ENCODE measurements around the gene GALR2. TPM values are rescaled to one million over a fixed set of nuclear protein-coding genes. Genes with fewer than 3 reads are reported as not detected.
A peak's percentile ranks its signal among the peaks of the same experiment; 100 is the strongest.

The GALR2 gene
- total RNA-seq, 1 donor from 2014 or later, result 3.3 TPM

Small RNA genes within 50 kb of the gene (microRNA-seq; reads per million reads assigned to microRNA genes)
- gene MIR6868 (ENCODE audit: unreplicated experiment), result 7.9 reads per million, percentile 42 among the genes with 10 or more reads in this experiment

Other genes starting within 250 kb of the GALR2 start
- gene UNC13D, start 230.4 kb upstream of the GALR2 start, total RNA-seq (ENCODE audit: unreplicated experiment), result 2.4 TPM
- 111 TPM for gene WBP2, start 219.4 kb upstream of the GALR2 start, total RNA-seq (ENCODE audit: unreplicated experiment)
- 2.1 TPM for gene TRIM47, start 196.2 kb upstream of the GALR2 start, total RNA-seq (ENCODE audit: unreplicated experiment)
- gene TRIM65, start 177.8 kb upstream of the GALR2 start, total RNA-seq (ENCODE audit: unreplicated experiment), result 24.3 TPM
- 133 TPM for gene MRPL38, start 169.9 kb upstream of the GALR2 start, total RNA-seq (ENCODE audit: unreplicated experiment)
- gene FBF1, start 133.7 kb upstream of the GALR2 start, total RNA-seq (ENCODE audit: unreplicated experiment), result 110 TPM
- gene ACOX1, start 95.6 kb upstream of the GALR2 start, total RNA-seq (ENCODE audit: unreplicated experiment), result 52.9 TPM
- 8.5 TPM for gene TEN1, start 95.5 kb upstream of the GALR2 start, total RNA-seq (ENCODE audit: unreplicated experiment)
- 7.1 TPM for gene CDK3, start 73.9 kb upstream of the GALR2 start, total RNA-seq (ENCODE audit: unreplicated experiment)
- gene EVPL, start 47.5 kb upstream of the GALR2 start, total RNA-seq (ENCODE audit: unreplicated experiment), result not detected
- 48.4 TPM for gene SRP68, start 2.3 kb upstream of the GALR2 start, total RNA-seq (ENCODE audit: unreplicated experiment)
- 1.9 TPM for gene ZACN, start 4.4 kb downstream of the GALR2 start, total RNA-seq (ENCODE audit: unreplicated experiment)
- 249 TPM for gene EXOC7, start 29.0 kb downstream of the GALR2 start, total RNA-seq (ENCODE audit: unreplicated experiment)
- gene FOXJ1, start 66.5 kb downstream of the GALR2 start, total RNA-seq (ENCODE audit: unreplicated experiment), result not detected
- gene RNF157, start 165.7 kb downstream of the GALR2 start, total RNA-seq (ENCODE audit: unreplicated experiment), result 17.8 TPM
- 58.7 TPM for gene UBALD2, start 190.6 kb downstream of the GALR2 start, total RNA-seq (ENCODE audit: unreplicated experiment)
- 12.2 TPM for gene QRICH2, start 233.5 kb downstream of the GALR2 start, total RNA-seq (ENCODE audit: unreplicated experiment)